KG1 (cell line): ENCODE data around the gene LONRF3.
"Not testable (repeated sequence)": the region's sequence is repeated elsewhere in the genome, so short reads cannot be mapped to it uniquely, and the experiment has no call there.

Source experiments
- DNase-seq: peaks from one replicate; lab custom pipeline; 2025; lab: John Stamatoyannopoulos, UW

The LONRF3 gene

DNA sequence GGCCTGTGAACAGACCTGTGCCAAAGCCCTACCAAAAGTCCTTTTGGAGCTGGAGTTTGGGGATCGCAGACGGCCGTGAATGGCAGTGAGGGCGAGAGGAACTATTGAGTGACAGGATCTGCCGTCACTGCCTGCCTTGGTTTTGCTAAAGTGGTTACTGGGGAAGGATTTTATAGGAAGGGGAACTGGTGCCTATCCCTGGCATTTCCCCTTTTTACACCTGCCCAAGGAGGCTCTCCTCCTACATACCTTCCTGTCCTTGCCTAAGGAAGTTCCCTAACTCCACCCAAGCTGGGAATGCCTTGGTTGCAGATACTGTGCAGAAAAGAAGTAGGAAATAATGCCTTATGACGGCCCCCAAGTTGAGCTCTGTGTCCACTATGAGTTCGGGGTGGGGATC is 14.5 kb downstream of the LONRF3 start:
- no peak for DNase-seq

DNA sequence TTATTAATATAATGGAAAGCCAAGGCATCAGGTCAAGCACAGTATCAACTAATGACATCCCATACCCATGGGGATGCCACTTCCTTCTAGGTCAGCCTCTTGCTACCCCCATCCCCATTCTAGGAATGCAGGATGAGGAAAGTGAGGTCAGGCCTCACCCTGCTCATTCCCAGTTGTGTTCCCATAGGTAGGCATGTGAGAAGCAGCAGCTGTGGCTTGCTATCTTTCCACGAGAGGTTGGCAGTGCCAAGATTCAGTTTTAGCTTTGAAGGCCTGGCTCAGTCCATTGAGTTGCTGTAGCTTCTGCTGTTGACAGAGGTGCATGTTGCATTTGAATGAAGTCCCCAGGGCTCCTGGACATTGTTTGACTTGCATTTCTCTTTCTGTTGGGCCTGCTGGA is 15.5 kb downstream of the LONRF3 start:
- DNase-seq: no peak

DNA sequence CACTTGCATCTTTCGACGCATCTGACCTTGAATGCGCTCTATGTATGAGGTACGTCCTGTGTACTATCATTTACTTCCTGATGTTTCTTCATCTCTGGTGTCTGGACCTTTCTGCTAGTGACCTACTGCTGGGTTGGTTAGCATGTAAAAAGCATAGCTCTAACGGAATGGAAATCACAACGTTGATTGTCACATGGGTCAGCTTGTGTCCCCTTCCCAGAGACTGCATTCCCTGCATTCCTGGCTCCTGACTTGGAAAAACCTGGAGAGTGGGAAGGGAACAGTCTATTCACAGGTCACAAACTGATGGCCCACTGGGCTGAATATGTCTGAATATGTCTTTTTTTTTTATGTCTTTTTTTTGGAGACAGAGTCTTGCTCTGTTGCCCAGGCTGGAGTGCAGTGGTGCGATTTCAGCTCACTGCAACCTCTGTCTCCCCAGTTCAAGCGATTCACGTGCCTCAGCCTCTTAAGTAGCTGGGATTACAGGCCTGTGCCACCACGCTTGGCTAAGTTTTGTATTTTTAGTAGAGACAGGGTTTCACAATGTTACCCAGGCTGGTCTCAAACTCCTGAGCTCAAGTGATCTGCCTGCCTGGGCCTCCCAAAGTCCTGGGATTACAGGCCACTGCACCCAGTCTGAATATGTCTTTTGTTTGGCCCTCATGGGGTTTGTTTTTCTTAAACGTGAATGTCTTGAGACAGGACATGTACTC is 16.3 kb downstream of the LONRF3 start:
- no peak for DNase-seq

DNA sequence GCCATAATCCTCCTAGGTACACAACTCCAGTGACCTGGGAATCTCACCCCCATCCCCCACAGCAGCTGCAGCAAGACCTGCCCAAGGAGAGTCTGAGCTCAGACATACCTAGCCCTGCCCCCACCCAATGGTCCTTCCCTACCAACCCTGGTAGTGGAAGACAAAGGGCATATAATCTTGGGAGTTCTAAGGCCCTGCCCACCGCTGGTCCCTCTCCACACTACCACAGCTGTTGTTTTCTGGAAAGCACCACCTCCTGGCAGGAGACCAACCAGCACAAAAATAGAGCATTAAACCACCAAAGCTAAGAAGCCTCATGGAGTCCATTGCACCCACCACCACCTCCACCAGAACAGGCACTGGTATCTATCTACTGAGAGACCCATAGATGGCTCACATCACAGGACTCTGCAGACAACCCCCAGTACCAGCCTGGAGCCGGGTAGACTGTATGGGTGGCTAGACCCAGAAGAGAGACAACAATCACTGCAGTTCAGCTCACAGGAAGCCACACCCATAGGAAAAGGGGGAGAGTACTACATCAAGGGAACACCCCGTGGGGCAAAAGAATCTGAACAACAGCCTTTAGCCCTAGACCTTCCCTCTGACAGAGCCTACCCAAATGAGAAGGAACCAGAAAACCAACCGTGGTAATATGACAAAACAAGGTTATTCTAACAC is 18.2 kb downstream of the LONRF3 start:
- not testable (repeated sequence) for DNase-seq

DNA sequence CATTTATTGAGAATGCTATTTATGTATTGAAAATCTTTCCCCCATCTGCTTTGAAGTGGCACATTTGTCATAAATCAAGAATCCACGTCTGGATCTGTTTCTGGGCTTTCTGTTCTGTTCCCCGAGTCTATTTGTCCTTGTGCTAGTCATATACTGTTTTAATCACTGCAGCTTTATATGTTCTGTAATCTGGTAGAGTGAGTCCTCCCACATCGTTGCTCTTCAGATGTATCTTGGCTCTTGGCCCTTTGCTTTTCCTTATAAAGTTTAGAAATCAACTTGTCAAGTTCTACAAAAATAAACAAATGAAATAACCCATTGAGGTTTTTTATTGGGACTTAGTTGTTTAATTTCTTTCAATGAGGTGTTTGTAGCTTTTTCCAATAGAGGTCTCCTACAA is 29.0 kb downstream of the LONRF3 start:
- no peak for DNase-seq

DNA sequence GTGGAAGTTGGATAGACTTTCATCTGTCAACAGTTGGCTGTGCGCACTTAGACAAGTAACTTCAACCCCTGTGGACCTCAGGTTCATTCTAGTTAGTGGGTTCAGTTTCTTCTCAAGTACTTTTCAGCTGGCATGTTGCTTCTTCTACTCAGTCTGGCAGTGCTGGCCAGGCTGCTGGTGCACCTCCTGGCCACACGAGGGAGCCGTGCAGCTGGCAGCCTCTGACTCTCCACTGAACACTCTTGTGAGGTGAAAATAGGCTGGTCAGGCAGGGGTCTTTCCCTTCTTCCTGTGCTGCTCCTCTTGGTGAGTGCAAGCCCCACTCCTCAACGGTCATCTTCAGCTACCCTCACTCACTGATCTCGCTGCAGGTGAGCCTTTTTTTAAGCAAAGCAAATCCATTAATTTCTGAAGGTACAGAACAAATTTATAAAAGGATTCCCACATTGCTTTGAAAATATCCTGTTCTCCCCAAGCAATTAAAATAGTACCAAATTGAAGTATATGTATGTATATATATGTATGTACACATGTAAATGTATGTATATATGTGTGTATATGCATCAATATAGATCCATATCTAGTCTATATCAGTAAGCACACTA is 30.6 kb downstream of the LONRF3 start:
- DNase-seq: no peak

DNA sequence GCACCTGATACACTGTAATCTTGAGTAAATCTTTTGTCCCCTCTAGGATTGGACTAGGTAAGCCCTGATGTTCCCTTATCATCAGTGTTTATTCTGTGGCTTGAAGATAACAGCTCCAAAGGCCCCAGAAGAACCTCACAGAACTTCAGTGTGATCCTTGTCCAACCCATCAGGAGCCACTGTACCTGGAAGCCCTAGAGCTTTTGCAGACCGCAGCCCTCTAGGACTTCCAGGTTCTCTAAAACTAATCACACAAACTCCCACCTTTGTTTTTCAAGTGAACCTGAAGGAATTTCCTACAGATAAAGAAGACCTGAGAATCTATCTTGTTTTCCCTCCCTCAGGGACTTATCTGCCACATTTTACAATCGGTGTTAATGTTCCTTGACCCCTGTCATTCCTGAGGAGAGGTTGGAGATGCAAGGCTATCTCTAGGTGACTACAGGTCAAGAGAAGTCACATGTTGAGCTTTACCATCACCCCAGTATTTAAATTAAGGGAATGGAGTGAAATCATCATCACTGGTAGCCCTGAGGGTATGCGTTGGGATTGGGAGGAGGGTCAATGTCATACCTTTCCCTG is 32.9 kb downstream of the LONRF3 start:
- no peak for DNase-seq

DNA sequence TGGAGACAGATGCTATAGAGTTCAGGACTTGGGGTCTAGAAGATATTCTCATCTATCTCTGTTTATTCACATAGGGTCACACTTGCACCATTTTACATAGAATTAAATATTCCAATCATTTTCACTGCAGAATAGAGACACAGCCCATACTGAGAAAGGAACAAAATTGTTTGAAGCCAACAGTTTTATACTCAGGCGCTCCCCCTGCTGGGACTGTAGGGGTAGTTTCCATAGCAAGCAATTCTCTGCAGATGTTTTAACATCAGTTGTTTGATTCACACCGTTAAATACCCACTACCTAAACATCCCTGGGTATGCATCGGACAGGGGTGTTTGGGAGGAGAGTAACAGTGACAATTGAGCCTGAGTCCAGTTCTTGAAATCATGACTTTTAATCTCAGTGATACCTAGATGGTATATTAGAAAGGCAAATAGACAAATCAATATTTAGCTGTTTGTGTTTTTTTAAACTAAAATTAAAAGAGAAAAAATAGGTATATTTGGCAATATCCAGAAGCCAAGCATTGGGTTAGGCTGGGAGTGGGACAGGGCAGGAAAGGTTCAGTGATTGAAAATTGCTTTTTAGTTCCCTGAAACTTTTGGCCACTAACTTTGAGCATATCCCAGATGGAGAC is 33.8 kb downstream of the LONRF3 start:
- DNase-seq: peak; percentile 34

DNA sequence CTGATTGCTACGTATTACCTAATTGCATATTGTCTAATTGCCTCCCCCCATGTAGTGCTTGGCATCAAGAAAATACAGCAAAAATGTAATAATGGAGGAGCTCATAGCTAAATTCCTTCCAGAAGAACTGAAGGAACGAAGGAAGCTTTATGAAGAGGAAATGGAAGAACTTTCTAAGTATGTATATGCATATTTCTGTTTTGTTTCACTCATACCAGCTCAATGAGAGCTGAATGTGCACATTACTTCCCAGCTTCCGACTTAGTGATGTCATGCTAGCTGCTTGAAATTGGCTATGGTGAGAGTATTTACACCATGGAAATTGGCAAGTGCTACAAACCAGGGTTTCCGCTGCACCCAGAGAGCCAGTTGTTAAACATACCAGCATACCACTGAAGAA is 34.7 kb downstream of the LONRF3 start:
- no peak for DNase-seq

DNA sequence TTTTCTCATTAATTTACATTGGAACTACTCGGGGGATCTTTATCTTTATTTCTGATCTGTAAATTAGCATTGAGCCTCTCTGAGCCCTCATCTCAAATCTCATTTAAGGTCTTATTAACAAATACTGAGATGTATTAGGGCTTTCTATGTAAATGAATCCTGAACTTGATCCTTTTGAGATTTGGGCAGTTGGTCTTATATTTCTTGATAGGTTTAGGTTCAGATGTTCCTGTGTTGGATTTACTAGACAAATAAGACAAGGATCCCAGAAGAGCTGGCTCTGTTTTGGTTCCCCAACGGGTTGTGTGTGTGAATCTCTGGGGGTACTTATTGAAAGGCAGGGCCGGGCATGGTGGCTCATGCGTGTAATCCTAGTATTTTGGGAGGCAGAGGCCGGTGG is 36.1 kb downstream of the LONRF3 start:
- no peak for DNase-seq

DNA sequence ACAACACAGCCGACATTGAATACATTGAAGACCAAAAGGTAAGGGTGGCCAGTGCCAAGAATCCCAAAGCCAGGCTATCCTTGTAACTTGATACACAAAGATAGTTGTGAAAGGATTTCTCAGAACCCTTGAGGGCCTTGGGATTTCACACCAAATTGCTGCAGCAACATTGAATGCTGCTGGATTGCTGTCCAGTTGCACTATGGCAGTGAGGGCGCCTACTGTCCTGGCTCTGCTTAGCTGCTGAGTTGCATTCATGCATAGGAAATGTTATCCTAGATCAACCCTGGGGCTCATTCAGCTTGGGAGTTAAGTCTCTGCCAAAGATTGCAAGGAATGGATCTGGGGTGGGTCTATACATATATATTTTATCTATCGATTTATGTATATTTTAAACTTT is 38.7 kb downstream of the LONRF3 start:
- DNase-seq: no peak

DNA sequence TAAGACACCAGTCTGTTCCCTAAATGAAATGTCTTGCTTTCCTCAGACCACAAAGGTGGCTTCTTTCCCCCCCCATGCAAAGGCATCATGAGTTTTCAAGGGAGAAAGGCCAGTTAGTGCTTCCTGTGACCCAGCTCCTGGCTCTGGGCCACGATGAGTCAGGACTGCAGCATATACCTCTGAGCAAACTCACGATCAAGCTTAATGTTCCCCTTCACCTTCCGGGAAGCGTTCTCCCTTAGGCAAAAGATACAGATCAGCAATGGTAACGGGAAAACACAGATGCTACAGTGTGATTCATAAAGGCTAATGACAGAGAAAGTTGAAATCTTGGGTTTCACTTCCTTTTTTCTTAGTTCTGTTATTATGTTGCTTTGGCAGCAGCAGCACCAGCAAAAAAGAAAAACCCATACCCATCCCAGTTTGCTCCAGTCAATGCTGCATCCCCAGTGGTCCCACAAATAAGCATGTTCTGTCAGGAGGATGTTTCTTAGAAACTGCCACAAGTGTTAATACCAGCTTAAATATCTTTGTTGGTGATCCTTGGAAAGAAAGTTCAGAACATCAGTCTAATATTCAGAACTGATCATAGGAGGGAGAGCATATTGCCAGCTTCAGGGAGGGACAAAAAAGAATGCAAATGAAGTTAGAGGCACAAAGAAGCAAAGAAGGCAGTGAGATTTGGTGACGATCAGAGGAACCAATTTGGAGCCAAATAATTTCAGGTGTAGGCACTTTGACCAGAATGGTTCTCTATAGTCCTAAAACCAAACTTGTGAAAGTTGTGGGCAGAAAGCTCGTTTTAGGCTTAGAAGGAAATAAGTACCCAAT is 41.2 kb downstream of the LONRF3 start:
- no peak for DNase-seq

DNA sequence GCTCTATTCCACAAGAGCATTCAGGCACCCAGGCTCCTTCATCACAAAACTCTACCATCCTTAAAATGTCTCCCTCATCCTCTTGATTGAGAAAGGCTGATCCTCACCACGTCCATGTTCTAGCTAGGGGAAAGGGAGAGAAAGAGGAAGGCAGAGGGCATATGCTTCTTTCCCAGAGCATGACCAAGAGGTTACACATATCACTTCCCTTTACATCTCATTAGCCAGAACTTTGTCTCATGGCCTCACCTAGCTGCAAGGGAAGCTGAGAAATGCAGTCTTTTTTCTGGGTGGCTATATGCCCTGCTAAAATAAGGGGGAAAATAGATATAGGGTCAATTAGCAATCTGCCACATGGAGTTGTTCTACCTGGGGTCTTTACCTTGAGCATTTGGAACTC is 42.7 kb downstream of the LONRF3 start:
- DNase-seq: no peak

DNA sequence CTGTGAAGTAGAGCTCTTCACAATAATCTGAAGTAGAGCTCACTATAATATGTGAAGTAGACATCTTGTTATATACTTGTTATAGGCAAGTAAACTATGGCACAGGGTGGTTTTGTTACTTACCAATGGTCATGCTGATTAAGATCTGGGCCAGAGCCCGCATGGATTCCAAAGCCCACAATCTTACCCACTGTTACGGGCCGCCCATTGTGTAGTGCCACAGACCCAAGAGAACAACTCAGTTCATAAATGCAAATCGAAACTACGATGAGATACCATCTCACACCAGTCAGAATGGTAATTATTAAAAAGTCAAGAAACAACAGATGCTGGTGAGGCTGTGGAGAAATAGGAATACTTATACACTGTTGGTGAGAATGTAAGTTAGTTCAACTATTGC is 51.5 kb downstream of the LONRF3 start:
- no peak for DNase-seq

DNA sequence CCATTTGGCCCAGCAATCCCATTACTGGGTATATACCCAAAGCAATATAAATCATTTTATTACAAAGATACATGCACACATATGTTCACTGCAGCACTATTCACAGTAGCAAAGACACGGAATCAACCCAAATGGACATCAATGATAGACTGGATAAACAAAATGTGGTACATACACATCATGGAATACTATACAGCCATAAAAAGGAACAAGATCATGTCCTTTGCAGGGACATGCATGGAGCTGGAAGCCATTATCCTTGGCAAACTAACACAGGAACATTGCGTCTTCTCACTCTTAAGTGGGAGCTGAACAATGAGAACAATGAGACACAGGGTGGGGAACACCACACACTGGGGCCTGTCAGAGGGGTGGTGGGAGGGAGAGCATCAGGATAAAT is 51.9 kb downstream of the LONRF3 start:
- DNase-seq: not testable (repeated sequence)

DNA sequence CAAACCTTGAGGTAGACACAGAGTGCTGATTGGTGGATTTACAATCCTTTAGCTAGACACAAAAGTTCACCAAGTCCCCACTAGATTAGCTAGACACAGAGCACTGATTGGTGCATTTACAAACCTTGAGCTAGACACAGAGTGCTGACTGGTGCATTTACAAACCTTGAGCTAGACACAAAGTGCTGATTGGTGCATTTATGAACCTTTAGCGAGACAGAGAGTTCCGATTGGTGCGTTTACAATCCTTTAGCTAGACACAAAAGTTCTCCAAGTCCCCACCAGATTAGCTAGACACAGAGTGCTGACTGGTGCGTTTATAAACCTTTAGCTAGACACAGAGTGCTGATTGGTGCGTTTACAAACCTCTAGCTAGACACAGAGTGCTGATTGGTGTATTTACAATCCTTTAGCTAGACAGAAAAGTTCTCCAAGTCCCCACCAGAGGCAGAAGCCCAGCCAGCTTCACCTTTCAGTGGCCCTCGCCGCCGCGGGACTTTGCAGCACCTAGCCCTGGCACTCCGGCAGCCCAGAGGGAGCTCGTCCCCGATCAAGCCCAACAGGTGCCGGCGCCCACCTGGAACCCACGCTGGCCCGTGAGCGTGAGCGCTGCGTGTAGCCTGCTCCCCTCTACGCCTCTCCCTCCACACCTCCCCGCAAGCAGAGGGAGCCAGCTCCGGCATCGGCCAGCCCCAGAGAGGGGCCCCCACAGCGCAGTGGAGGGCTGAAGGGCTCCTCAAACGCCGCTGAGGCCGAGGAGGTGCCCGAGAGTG is 53.7 kb downstream of the LONRF3 start:
- not testable (repeated sequence) for DNase-seq

DNA sequence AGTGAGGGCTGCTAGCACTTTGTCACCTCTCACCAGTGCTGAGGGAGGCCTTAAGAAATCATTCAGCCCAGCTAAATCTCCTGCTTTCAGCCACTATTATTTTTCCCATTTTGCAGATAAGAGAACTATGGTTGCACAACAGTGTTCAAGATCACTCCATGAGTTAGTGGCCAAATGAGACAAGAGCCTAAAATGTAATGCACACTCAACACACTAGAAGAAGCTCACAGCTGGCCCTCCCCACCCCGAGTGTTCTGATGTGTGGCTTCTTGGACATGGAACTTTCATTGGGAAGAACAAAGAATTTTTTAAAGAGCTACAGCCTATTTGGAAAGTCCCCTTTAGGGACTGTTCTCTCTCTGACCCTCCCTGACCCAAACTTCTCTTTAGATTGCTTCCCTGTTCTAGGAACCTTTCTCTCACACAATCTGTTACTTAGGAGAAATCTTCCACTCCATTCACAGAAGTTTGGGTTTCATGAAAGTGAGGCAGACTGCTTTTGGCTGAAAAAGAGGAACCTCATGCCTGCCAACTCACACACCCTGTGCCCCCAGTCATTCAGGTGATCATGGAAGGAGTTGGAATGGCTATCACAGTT is 54.4 kb downstream of the LONRF3 start:
- DNase-seq: no peak

DNA sequence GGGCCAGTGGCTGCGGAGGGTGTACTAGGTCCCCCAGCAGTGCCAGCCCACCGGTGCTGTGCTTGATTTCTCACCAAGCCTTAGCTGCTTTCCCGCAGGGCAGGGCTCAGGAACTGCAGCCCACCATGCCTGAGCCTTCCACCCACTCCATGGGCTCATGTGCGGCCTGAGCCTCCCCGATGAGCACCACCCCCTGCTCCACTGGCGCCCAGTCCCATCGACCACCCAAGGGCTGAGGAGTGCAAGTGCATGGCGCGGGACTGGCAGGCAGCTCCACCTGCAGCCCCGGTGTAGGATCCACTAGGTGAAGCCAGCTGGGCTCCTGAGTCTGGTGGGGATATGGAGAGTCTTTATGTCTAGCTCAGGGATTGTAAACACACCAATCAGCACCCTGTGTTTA is 55.2 kb downstream of the LONRF3 start:
- not testable (repeated sequence) for DNase-seq

DNA sequence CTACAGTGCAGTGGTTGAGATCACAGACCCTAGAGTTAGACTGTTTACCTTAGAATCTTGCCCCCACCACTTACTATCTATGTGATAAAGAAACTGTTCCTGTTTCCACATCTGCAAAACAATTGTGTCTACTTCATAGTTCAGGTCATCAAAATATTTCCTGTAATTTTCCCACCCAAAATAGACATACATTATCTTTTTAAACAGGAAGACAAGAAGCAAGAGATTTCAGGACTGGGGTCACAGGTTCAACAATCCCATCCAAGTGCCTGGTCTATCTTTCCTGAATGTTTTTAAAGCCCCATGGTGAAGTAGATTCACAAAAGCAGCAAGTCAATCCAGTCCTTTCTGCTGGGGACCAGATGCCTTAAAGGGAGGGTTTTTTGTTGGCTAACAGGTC is 56.6 kb downstream of the LONRF3 start:
- DNase-seq: no peak
